GM12878 (cell line): ENCODE data around the gene SRGAP1. TPM values are rescaled to one million over a fixed set of nuclear protein-coding genes. Genes with fewer than 3 reads are reported as not detected.

Source experiments
- ATAC-seq: fragments of 200-7000 bp; cut with Tn5 transposase; 3 replicates; pipeline ENCODE4 v1.9.1; 2020; ENCODE audit warnings: mild to moderate bottlenecking, moderate library complexity
- BruUV-seq: library from RNA; stranded (reverse); fragments of 400-500 nt; replicated peaks from 2 replicates; lab custom pipeline; 2021; lab: Mats Ljungman, UMichigan
- CTCF ChIA-PET: fragments of 300-600 bp; sonication (Branson Sonifier 250); formaldehyde crosslinking; extraction: SDS; loops from one replicate; lab custom pipeline; 2021; ENCODE audit warnings: inconsistent platforms; lab: Yijun Ruan, JAX
- POLR2A ChIA-PET: fragments of 350-600 bp; formaldehyde crosslinking; extraction: SDS; loops from one replicate; lab custom pipeline; 2021; ENCODE audit warnings: inconsistent platforms; lab: Charles Lee
- RAD21 ChIA-PET: fragments of 300-600 bp; sonication (Branson Sonifier 250); formaldehyde crosslinking; loops from one replicate; lab custom pipeline; 2023; ENCODE audit warnings: antibody characterized with exemption; ENCODE audit not compliant: unreplicated experiment; lab: Charles Lee
- SMC1A ChIA-PET: fragments of 300-600 bp; sonication (Branson Sonifier 250); formaldehyde crosslinking; loops from one replicate; lab custom pipeline; 2023; ENCODE audit not compliant: unreplicated experiment, uncharacterized antibody; lab: Charles Lee
- DNase-seq: peaks from one replicate; pipeline ENCODE4 v3.0.0-alpha.2; 2011; ENCODE audit warnings: low read depth, low spot score
- FAIRE-seq: peaks from 3 replicates; lab custom pipeline; 2011; peaks lifted over from hg19 to GRCh38; lab: Jason Lieb, UNC
- H2AFZ ChIP-seq: 2 replicates; pipeline ENCODE4 v1.6.0; 2011; ENCODE audit warnings: low read depth, low read length, control low read depth; ENCODE audit not compliant: control insufficient read depth
- H3K27ac ChIP-seq: 2 replicates; pipeline ENCODE4 v1.5.1; 2011; ENCODE audit warnings: control low read depth; ENCODE audit not compliant: control insufficient read depth, insufficient read depth
- H3K27me3 ChIP-seq, 2 experiments: replicated peaks in 1 of 2; 2 replicates each; pipeline versions ENCODE4 v1.6.0 to v1.6.1; 2011; ENCODE audit warnings: low read length in 1 of 2; ENCODE audit not compliant: control insufficient read depth in 2 of 2, insufficient read depth in 2 of 2
- H3K36me3 ChIP-seq, 2 experiments: 2 replicates each; pipeline ENCODE4 v1.5.1; 2011; ENCODE audit warnings: low read length in 1 of 2; ENCODE audit not compliant: control insufficient read depth in 2 of 2, insufficient read depth in 2 of 2
- H3K4me1 ChIP-seq: 2 replicates; pipeline ENCODE4 v1.6.1; 2011; ENCODE audit warnings: mild to moderate bottlenecking, low read length, moderate library complexity, mixed read lengths; ENCODE audit not compliant: control insufficient read depth, insufficient read depth
- H3K4me2 ChIP-seq: 2 replicates; pipeline ENCODE4 v1.6.0; 2011; ENCODE audit warnings: control low read depth; ENCODE audit not compliant: control insufficient read depth, insufficient read depth
- H3K4me3 ChIP-seq: fragments of 200-600 bp; sonication (generic); 2 replicates; pipeline ENCODE4 v1.5.1; 2016
- H3K79me2 ChIP-seq: 2 replicates; pipeline ENCODE4 v1.6.0; 2011; ENCODE audit warnings: low read length; ENCODE audit not compliant: control insufficient read depth, insufficient read depth
- H3K9ac ChIP-seq: 2 replicates; pipeline ENCODE4 v1.8.0; 2011; ENCODE audit warnings: low read length, control low read depth, mixed read lengths; ENCODE audit not compliant: control insufficient read depth, insufficient read depth
- H3K9me3 ChIP-seq: replicated peaks from 3 replicates; pipeline ENCODE4 v1.5.1; 2011; ENCODE audit warnings: mild to moderate bottlenecking, low read length; ENCODE audit not compliant: control insufficient read depth, insufficient read depth
- H4K20me1 ChIP-seq: 2 replicates; pipeline ENCODE4 v1.6.0; 2011; ENCODE audit not compliant: control insufficient read depth, insufficient read depth
- ATF7 ChIP-seq: fragments of 450-650 bp; IDR thresholded peaks from 2 replicates; pipeline ENCODE4 v1.6.1; 2016; ENCODE audit warnings: low read depth, mild to moderate bottlenecking
- ESRRA ChIP-seq: IDR thresholded peaks from 2 replicates; pipeline ENCODE4 v1.6.1; 2012; ENCODE audit warnings: mild to moderate bottlenecking, low read length, improper control_type of control experiment
- MEF2A ChIP-seq: IDR thresholded peaks from 2 replicates; pipeline ENCODE4 v1.6.1; 2011; ENCODE audit warnings: low read depth, mild to moderate bottlenecking, low read length, moderate library complexity; ENCODE audit not compliant: insufficient read depth
- POLR2AphosphoS5 ChIP-seq: IDR thresholded peaks from 2 replicates; pipeline ENCODE4 v1.6.1; 2011; ENCODE audit warnings: mild to moderate bottlenecking, low read length, inconsistent platforms
- TARDBP ChIP-seq: IDR thresholded peaks from 2 replicates; pipeline ENCODE4 v1.6.1; 2016; ENCODE audit warnings: borderline replicate concordance
- ZBED1 ChIP-seq: IDR thresholded peaks from 2 replicates; pipeline ENCODE4 v1.6.1; 2016; ENCODE audit warnings: borderline replicate concordance
- ZNF207 ChIP-seq: fragments of 450-650 bp; IDR thresholded peaks from 2 replicates; pipeline ENCODE4 v1.6.1; 2014; ENCODE audit warnings: antibody characterized with exemption, mild to moderate bottlenecking, borderline replicate concordance
- ZNF622 ChIP-seq: fragments of 450-650 bp; IDR thresholded peaks from 2 replicates; pipeline ENCODE4 v1.6.1; 2017; ENCODE audit warnings: mild to moderate bottlenecking, inconsistent platforms
- WGBS: methylation state at CpG from one replicate; pipeline ENCODE4 v1.1.6; 2016; ENCODE audit warnings: low lambda C conversion rate; ENCODE audit not compliant: insufficient replicate concordance, insufficient coverage; ENCODE audit errors: missing lambda C conversion rate; 5-methylcytosine and 5-hydroxymethylcytosine counted together
- in situ Hi-C: fragments of 300-500 bp; cut with MboI; formaldehyde crosslinking; loops from 9 replicates; pipeline ENCODE4 v1.14.3; 2018; ENCODE audit warnings: mixed read lengths
- intact Hi-C: fragments of 100-400 bp; cut with micrococcal nuclease; formaldehyde crosslinking; loops from one replicate; pipeline ENCODE4 v1.14.2; 2022; ENCODE audit not compliant: unreplicated experiment
- polyA plus RNA-seq, 11 experiments: library from polyadenylated mRNA; depleted of rRNA in 4 of 11; unstranded in 6 of 11; stranded (reverse) in 5 of 11; fragments of >200 nt; fragmentation: Nextera tagmentation in 4 of 11; fragmentation: Illumina TruSeq in 1 of 11; extraction: Ambion mirVana in 4 of 11; extraction: Trizol in 1 of 11; gene quantifications; 1 replicate in 1 of 11; 2 replicates in 10 of 11; pipeline versions ENCODE4 v1.2.1 to v1.2.3, GENCODE V29; 2011 to 2016; ENCODE audit warnings: inconsistent platforms in 2 of 11, missing spikeins in 2 of 11, low read depth in 1 of 11
- total RNA-seq, 4 experiments: library from RNA; depleted of rRNA in 3 of 4; stranded (reverse); fragments of >200 nt in 3 of 4; fragmentation: Illumina TruSeq in 1 of 4; extraction: Trizol in 1 of 4; gene quantifications; 2 replicates each; pipeline versions ENCODE4 v1.2.1 to v1.2.3, GENCODE V29; 2013 to 2021
- TF ChIP-seq, protein P1 (sequence below): IDR thresholded peaks from 2 replicates; pipeline ENCODE4 v1.6.1; 2012; ENCODE audit warnings: mild to moderate bottlenecking, low read depth, low read length

Gene SRGAP1
- total and polyA plus RNA-seq, 10 of the 15 experiments (the other 5 are each of a cell fraction or from before 2014, with no cell fraction given): 0.16 to 0.85 (median 0.46) TPM

DNA sequence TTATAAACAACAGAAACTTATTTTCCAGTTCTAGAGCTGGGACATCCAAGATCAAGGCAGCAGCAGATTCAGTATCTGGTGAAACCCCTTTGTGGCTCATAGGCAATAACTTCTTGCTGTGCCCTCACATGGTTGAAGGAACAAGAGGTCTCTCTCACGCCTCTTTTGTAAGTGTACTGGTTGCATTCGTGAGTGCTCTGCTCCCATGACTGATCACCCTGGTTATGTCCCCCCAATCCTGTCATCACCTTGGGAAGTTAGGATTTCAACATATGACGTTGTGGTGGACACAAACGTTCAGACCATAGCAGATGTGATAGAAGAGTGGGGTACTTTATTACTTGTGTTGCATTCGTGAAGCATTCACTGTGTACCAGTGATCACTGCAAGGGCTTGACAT is 184.0 kb downstream of the SRGAP1 start:
- RAD21 ChIA-PET: no interaction called here
- Histone ChIP-seq H3K27me3 (no peaks in the 10 kb centered on the region), H3K4me3 (no peak overlapping the region), H4K20me1 (no peaks in the 10 kb centered on the region), H2AFZ (no peak overlapping the region), H3K4me1 (no peaks in the 10 kb centered on the region), H3K79me2 (no peaks in the 10 kb centered on the region), H3K27ac (no peak overlapping the region), H3K9ac (no peak overlapping the region), H3K9me3 (no peaks in the 10 kb centered on the region), H3K4me2 (no peak overlapping the region), H3K36me3 (no peaks in the 10 kb centered on the region)
- in situ Hi-C loops: no loop called here
- no TSS peak for BruUV-seq
- CTCF ChIA-PET: interaction anchor here (0.9 kb wide), 1 partner anchor 9 kb away, joined by 4 read pairs; no protein-coding TSS in a partner anchor
- TF ChIP-seq ESRRA (no peak), ZBED1 (no peak), ATF7 (no peak), MEF2A (no peak), ZNF207 (no peak), ZNF622 (no peak), TARDBP (no peak), POLR2AphosphoS5 (no peak)
- TF ChIP-seq, protein P1, sequence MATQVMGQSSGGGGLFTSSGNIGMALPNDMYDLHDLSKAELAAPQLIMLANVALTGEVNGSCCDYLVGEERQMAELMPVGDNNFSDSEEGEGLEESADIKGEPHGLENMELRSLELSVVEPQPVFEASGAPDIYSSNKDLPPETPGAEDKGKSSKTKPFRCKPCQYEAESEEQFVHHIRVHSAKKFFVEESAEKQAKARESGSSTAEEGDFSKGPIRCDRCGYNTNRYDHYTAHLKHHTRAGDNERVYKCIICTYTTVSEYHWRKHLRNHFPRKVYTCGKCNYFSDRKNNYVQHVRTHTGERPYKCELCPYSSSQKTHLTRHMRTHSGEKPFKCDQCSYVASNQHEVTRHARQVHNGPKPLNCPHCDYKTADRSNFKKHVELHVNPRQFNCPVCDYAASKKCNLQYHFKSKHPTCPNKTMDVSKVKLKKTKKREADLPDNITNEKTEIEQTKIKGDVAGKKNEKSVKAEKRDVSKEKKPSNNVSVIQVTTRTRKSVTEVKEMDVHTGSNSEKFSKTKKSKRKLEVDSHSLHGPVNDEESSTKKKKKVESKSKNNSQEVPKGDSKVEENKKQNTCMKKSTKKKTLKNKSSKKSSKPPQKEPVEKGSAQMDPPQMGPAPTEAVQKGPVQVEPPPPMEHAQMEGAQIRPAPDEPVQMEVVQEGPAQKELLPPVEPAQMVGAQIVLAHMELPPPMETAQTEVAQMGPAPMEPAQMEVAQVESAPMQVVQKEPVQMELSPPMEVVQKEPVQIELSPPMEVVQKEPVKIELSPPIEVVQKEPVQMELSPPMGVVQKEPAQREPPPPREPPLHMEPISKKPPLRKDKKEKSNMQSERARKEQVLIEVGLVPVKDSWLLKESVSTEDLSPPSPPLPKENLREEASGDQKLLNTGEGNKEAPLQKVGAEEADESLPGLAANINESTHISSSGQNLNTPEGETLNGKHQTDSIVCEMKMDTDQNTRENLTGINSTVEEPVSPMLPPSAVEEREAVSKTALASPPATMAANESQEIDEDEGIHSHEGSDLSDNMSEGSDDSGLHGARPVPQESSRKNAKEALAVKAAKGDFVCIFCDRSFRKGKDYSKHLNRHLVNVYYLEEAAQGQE: no peak
- FAIRE-seq: no peak
- no peak for DNase-seq
- POLR2A ChIA-PET: no interaction called here
- SMC1A ChIA-PET: interaction anchor here (1.0 kb wide), 1 partner anchor 12 kb away, joined by 3 read pairs; no protein-coding TSS in a partner anchor
- ATAC-seq: no peak
- intact Hi-C loops: no loop called here
- WGBS: 36% methylated on average over 5 of the region's 5 CpGs
